HEK293T (cell line): ENCODE data around the gene PHC2.

ENCODE experiments used
- CTCF ChIA-PET: fragments of 350-600 bp; formaldehyde crosslinking; extraction: SDS; loops from one replicate; lab custom pipeline; 2021; ENCODE audit warnings: antibody characterized with exemption, inconsistent platforms; lab: Yijun Ruan, JAX
- POLR2A ChIA-PET: fragments of 350-600 bp; formaldehyde crosslinking; extraction: SDS; loops from one replicate; lab custom pipeline; 2020; ENCODE audit warnings: antibody characterized with exemption, inconsistent platforms; lab: Yijun Ruan, JAX
- DNase-seq: peaks from one replicate; pipeline ENCODE4 v3.0.0; 2012; ENCODE audit warnings: mixed read lengths; ENCODE audit errors: extremely low spot score
- ARNT ChIP-seq: fragments of 450-650 bp; IDR thresholded peaks from 2 replicates; pipeline ENCODE4 v1.6.1; 2017; ENCODE audit warnings: mild to moderate bottlenecking
- BHLHE40 ChIP-seq: fragments of 450-650 bp; IDR thresholded peaks from 2 replicates; pipeline ENCODE4 v1.6.1; 2016; ENCODE audit warnings: mild to moderate bottlenecking, moderate library complexity, borderline replicate concordance
- CTBP1 ChIP-seq: fragments of 450-650 bp; IDR thresholded peaks from 2 replicates; pipeline ENCODE4 v1.6.1; 2016; ENCODE audit warnings: borderline replicate concordance
- ELF4 ChIP-seq: fragments of 450-650 bp; IDR thresholded peaks from 2 replicates; pipeline ENCODE4 v1.6.1; 2017; ENCODE audit warnings: antibody characterized with exemption
- FOXA1 ChIP-seq: fragments of 450-650 bp; IDR thresholded peaks from 2 replicates; pipeline ENCODE4 v1.6.1; 2016; ENCODE audit warnings: mild to moderate bottlenecking
- FOXK2 ChIP-seq: fragments of 450-650 bp; IDR thresholded peaks from 2 replicates; pipeline ENCODE4 v1.6.1; 2016; ENCODE audit warnings: mild to moderate bottlenecking
- FOXM1 ChIP-seq: fragments of 450-650 bp; IDR thresholded peaks from 2 replicates; pipeline ENCODE4 v1.6.1; 2017; ENCODE audit warnings: mild to moderate bottlenecking, borderline replicate concordance
- HDGF ChIP-seq: fragments of 450-650 bp; IDR thresholded peaks from 2 replicates; pipeline ENCODE4 v1.6.1; 2017; ENCODE audit warnings: antibody characterized with exemption, borderline replicate concordance
- L3MBTL2 ChIP-seq: fragments of 450-650 bp; conservative IDR thresholded peaks from 2 replicates; pipeline ENCODE4 v1.6.1; 2016; ENCODE audit warnings: mild to moderate bottlenecking
- LEF1 ChIP-seq: fragments of 450-650 bp; IDR thresholded peaks from 2 replicates; pipeline ENCODE4 v1.6.1; 2017; ENCODE audit warnings: mild to moderate bottlenecking, borderline replicate concordance
- NFRKB ChIP-seq: fragments of 450-650 bp; IDR thresholded peaks from 2 replicates; pipeline ENCODE4 v1.6.1; 2016; ENCODE audit warnings: mild to moderate bottlenecking, moderate library complexity
- PKNOX1 ChIP-seq: fragments of 450-650 bp; IDR thresholded peaks from 2 replicates; pipeline ENCODE4 v1.6.1; 2016
- SP1 ChIP-seq: fragments of 450-650 bp; IDR thresholded peaks from 2 replicates; pipeline ENCODE4 v1.6.1; 2017
- SUZ12 ChIP-seq: fragments of 450-650 bp; IDR thresholded peaks from 2 replicates; pipeline ENCODE4 v1.6.1; 2016; ENCODE audit warnings: mild to moderate bottlenecking
- TARDBP ChIP-seq: fragments of 450-650 bp; IDR thresholded peaks from 2 replicates; pipeline ENCODE4 v1.6.1; 2016
- ZNF384 ChIP-seq: fragments of 450-650 bp; IDR thresholded peaks from 2 replicates; pipeline ENCODE4 v1.6.1; 2016

Gene PHC2

GRCh38 chr1:33358795-33359503 is 71.9 kb downstream of the PHC2 start:
- no peak for TF ChIP-seq FOXM1
- TF ChIP-seq ARNT, result no peak
- TF ChIP-seq L3MBTL2, result no peak
- TF ChIP-seq ELF4, result no peak
- no peak for TF ChIP-seq FOXK2
- no peak for TF ChIP-seq HDGF
- TF ChIP-seq NFRKB, result no peak
- TF ChIP-seq SP1, result no peak
- TF ChIP-seq FOXA1, result no peak
- no peak for TF ChIP-seq LEF1
- TF ChIP-seq ZNF384, result no peak
- POLR2A ChIA-PET, result no interaction called here
- DNase-seq, result no peak
- CTCF ChIA-PET, result no interaction called here

- CTCF ChIA-PET, result no interaction called here
- DNase-seq, result no peak
- POLR2A ChIA-PET, result no interaction called here
These were observed 72.6 kb downstream of the PHC2 start for GRCh38 chr1:33358114-33358794.

GRCh38 chr1:33357099-33357498 is 73.8 kb downstream of the PHC2 start:
- POLR2A ChIA-PET, result no interaction called here
- no peak for DNase-seq
- TF ChIP-seq HDGF (no peak), LEF1 (no peak), FOXA1 (no peak), FOXK2 (no peak), SUZ12 (no peak), BHLHE40 (no peak), PKNOX1 (no peak), ZNF384 (no peak), FOXM1 (no peak)
- CTCF ChIA-PET, result no interaction called here

More at GRCh38 chr1:33358114-33358794, 72.6 kb downstream of the PHC2 start:
- no peak for TF ChIP-seq LEF1
- no peak for TF ChIP-seq TARDBP
- TF ChIP-seq PKNOX1, result no peak

- no peak for TF ChIP-seq LEF1
- no peak for TF ChIP-seq NFRKB
- no peak for DNase-seq
- ChIA-PET CTCF (no interaction called here), POLR2A (interaction anchor here (1.2 kb wide), 1 partner anchor 9 kb away, joined by 4 read pairs; no protein-coding TSS in a partner anchor)
These were observed 76.1 kb downstream of the PHC2 start for GRCh38 chr1:33354707-33355316.

- CTCF ChIA-PET, result no interaction called here
- TF ChIP-seq HDGF (no peak), BHLHE40 (no peak), ELF4 (no peak), LEF1 (no peak), L3MBTL2 (no peak), ZNF384 (no peak), PKNOX1 (no peak), TARDBP (no peak), FOXM1 (no peak)
- POLR2A ChIA-PET, result no interaction called here
- no peak for DNase-seq
These were observed 77.4 kb downstream of the PHC2 start for GRCh38 chr1:33353531-33353930.

GRCh38 chr1:33351281-33351660 is 79.6 kb downstream of the PHC2 start:
- TF ChIP-seq L3MBTL2 (no peak), TARDBP (no peak), FOXM1 (no peak), ELF4 (no peak), CTBP1 (no peak)
- POLR2A ChIA-PET, result interaction anchor here (0.9 to 1.3 kb wide), 3 partner anchors 12 to 119 kb away, joined by 3 read pairs; no protein-coding TSS in a partner anchor
- DNase-seq, result no peak
- CTCF ChIA-PET, result no interaction called here
